ENCODE data around the gene PTER. TPM values are rescaled to one million over a fixed set of nuclear protein-coding genes. Genes with fewer than 3 reads are reported as not detected.

The PTER gene
- total and polyA plus RNA-seq, 2 of the 4 experiments (the other 2 are of a cell fraction): 1.9 to 5.0 TPM

GRCh38 chr10:16401416-16401815 lies 35.4 kb upstream of the PTER start:
- DNase-seq (no peak), ATAC-seq (ENCODE audit: low read depth) (no peak)
- Histone ChIP-seq H2BK20ac (ENCODE audit: low read depth, low read length) (no peak overlapping the region), H2AK5ac (ENCODE audit: low read depth, low read length) (no peak overlapping the region), H4K20me1 (ENCODE audit: insufficient read depth, low read length) (no peaks in the 10 kb centered on the region), H2AK9ac (replicated peaks; ENCODE audit: low read depth, low read length, poor library complexity) (no peak overlapping the region), H3K9me1 (ENCODE audit: insufficient read depth, low read length) (no peaks in the 10 kb centered on the region), H3K9ac (ENCODE audit: low read depth, low read length) (no peak overlapping the region), H4K5ac (ENCODE audit: low read depth, low read length) (no peak overlapping the region), H4K91ac (ENCODE audit: insufficient read depth, low read depth, low read length) (no peak overlapping the region), H3K18ac (ENCODE audit: low read depth, low read length) (no peak overlapping the region), H3K9me3 (ENCODE audit: control insufficient read depth, insufficient read depth, low read length) (no peaks in the 10 kb centered on the region), H3K56ac (ENCODE audit: extremely low read depth, insufficient read depth, low read length) (no peak overlapping the region), H3K4me3 (ENCODE audit: insufficient read depth, low read depth, low read length) (no peak overlapping the region), H3K4me1 (ENCODE audit: control insufficient read depth, insufficient read depth, low read length) (no peaks in the 10 kb centered on the region), H3K14ac (replicated peaks; ENCODE audit: low read depth, low read length) (no peak overlapping the region), H3K79me1 (ENCODE audit: low read depth in 1 of 2, low read length in 2 of 2) (no peaks in the 10 kb centered on the region), H3K23ac (ENCODE audit: low read depth, low read length) (no peak overlapping the region), H2BK5ac (ENCODE audit: low read depth, low read length, poor library complexity, severe bottlenecking) (no peak overlapping the region), H3K27me3 (ENCODE audit: control insufficient read depth, insufficient read depth, low read length) (no peaks in the 10 kb centered on the region), H2AFZ (replicated peaks; ENCODE audit: low read length, poor library complexity) (no peak overlapping the region), H4K8ac (ENCODE audit: low read depth in 2 of 2, low read length in 2 of 2) (no peak overlapping the region), H2BK120ac (ENCODE audit: low read depth, low read length) (no peak overlapping the region), H3K4ac (ENCODE audit: low read depth, low read length) (no peak overlapping the region), H3K36me3 (ENCODE audit: control insufficient read depth, insufficient read depth, low read length) (no peaks in the 10 kb centered on the region), H2BK15ac (ENCODE audit: low read depth, low read length) (no peak overlapping the region), H3K4me2 (ENCODE audit: low read depth, low read length) (no peak overlapping the region), H3K27ac (ENCODE audit: insufficient read depth, low read length) (no peak overlapping the region)
- dilution Hi-C loops (cut with HindIII; ENCODE audit: low sequenced_read_pairs, unreplicated experiment) (no loop called here), intact Hi-C loops (cut with micrococcal nuclease) (no loop called here), in situ Hi-C loops (cut with MboI; ENCODE audit: low sequenced_read_pairs) (no loop called here)
- TF ChIP-seq BHLHE40 (IDR thresholded peaks at IDR 0.05; ENCODE audit: low read depth, low read length): no peak
- TF ChIP-seq MAZ (IDR thresholded peaks at IDR 0.05; ENCODE audit: borderline replicate concordance, low read depth, low read length): no peak
- no peak for TF ChIP-seq CHD1 (IDR thresholded peaks at IDR 0.05; ENCODE audit: low read depth, low read length)
- no peak for TF ChIP-seq USF2 (IDR thresholded peaks at IDR 0.05; ENCODE audit: low read depth, low read length)
- TF ChIP-seq RAD21 (IDR thresholded peaks at IDR 0.05; ENCODE audit: low read length): no peak
- TF ChIP-seq, protein P1, sequence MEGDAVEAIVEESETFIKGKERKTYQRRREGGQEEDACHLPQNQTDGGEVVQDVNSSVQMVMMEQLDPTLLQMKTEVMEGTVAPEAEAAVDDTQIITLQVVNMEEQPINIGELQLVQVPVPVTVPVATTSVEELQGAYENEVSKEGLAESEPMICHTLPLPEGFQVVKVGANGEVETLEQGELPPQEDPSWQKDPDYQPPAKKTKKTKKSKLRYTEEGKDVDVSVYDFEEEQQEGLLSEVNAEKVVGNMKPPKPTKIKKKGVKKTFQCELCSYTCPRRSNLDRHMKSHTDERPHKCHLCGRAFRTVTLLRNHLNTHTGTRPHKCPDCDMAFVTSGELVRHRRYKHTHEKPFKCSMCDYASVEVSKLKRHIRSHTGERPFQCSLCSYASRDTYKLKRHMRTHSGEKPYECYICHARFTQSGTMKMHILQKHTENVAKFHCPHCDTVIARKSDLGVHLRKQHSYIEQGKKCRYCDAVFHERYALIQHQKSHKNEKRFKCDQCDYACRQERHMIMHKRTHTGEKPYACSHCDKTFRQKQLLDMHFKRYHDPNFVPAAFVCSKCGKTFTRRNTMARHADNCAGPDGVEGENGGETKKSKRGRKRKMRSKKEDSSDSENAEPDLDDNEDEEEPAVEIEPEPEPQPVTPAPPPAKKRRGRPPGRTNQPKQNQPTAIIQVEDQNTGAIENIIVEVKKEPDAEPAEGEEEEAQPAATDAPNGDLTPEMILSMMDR (conservative IDR thresholded peaks at IDR 0.05; ENCODE audit: low read depth, low read length): no peak
- no peak for TF ChIP-seq SMC3 (IDR thresholded peaks at IDR 0.05; ENCODE audit: low read depth, low read length)
- TF ChIP-seq MXI1 (IDR thresholded peaks at IDR 0.05; ENCODE audit: borderline replicate concordance, low read depth, low read length): no peak
- TF ChIP-seq CEBPB (IDR thresholded peaks at IDR 0.05; ENCODE audit: low read depth, low read length): no peak
- TF ChIP-seq RFX5 (IDR thresholded peaks at IDR 0.05; ENCODE audit: low read depth, low read length): no peak
- TF ChIP-seq RCOR1 (IDR thresholded peaks at IDR 0.05; ENCODE audit: insufficient replicate concordance, low read length): no peak
- CTCF ChIA-PET: no interaction called here
- BruUV-seq (replicated peaks): no TSS peak
- WGBS, 2 experiments (ENCODE audit: extremely low coverage in 2 of 2, insufficient read length in 1 of 2): no CpG with 5 or more reads among the region's 2 CpGs
- POLR2A ChIA-PET (ENCODE audit: unreplicated experiment): no interaction called here
